ENCODE measurements around the gene ALOX15B. TPM values are rescaled to one million over a fixed set of nuclear protein-coding genes. Genes with fewer than 3 reads are reported as not detected.
"Not testable (repeated sequence)": the region's sequence is repeated elsewhere in the genome, so short reads cannot be mapped to it uniquely, and the experiment has no call there.

ALOX15B gene
- total RNA-seq, 1 donor: under 0.01 TPM

GRCh38 chr17:8020776-8021564 is 17.9 kb upstream of the ALOX15B start:
- Histone ChIP-seq H4K20me1 (ENCODE audit: insufficient read depth, low read length) (no peaks in the 10 kb centered on the region), H3K4me2 (ENCODE audit: insufficient read depth, low read length) (no peak overlapping the region), H3K9me3 (ENCODE audit: low read depth, low read length) (no peaks in the 10 kb centered on the region), H2AFZ (ENCODE audit: low read length) (no peak overlapping the region), H3K36me3 (ENCODE audit: insufficient read depth, low read length) (no peaks in the 10 kb centered on the region), H3K27me3 (ENCODE audit: insufficient read depth, low read length) (peaks cover 3% of the 10 kb centered on the region), H3K4me3 (ENCODE audit: insufficient read depth, low read length) (no peak overlapping the region), H3K79me2 (ENCODE audit: insufficient read depth, low read length) (no peaks in the 10 kb centered on the region), H3K27ac (ENCODE audit: low read depth, low read length) (no peak overlapping the region), H3K4me1 (ENCODE audit: insufficient read depth, low read length) (peaks cover 14% of the 10 kb centered on the region)
- TF ChIP-seq, protein P1, sequence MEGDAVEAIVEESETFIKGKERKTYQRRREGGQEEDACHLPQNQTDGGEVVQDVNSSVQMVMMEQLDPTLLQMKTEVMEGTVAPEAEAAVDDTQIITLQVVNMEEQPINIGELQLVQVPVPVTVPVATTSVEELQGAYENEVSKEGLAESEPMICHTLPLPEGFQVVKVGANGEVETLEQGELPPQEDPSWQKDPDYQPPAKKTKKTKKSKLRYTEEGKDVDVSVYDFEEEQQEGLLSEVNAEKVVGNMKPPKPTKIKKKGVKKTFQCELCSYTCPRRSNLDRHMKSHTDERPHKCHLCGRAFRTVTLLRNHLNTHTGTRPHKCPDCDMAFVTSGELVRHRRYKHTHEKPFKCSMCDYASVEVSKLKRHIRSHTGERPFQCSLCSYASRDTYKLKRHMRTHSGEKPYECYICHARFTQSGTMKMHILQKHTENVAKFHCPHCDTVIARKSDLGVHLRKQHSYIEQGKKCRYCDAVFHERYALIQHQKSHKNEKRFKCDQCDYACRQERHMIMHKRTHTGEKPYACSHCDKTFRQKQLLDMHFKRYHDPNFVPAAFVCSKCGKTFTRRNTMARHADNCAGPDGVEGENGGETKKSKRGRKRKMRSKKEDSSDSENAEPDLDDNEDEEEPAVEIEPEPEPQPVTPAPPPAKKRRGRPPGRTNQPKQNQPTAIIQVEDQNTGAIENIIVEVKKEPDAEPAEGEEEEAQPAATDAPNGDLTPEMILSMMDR (IDR thresholded peaks at IDR 0.05; ENCODE audit: extremely low read depth, low read depth, low read length): no peak
- no peak for DNase-seq (ENCODE audit: insufficient read length, low spot score, missing footprints)

DNA sequence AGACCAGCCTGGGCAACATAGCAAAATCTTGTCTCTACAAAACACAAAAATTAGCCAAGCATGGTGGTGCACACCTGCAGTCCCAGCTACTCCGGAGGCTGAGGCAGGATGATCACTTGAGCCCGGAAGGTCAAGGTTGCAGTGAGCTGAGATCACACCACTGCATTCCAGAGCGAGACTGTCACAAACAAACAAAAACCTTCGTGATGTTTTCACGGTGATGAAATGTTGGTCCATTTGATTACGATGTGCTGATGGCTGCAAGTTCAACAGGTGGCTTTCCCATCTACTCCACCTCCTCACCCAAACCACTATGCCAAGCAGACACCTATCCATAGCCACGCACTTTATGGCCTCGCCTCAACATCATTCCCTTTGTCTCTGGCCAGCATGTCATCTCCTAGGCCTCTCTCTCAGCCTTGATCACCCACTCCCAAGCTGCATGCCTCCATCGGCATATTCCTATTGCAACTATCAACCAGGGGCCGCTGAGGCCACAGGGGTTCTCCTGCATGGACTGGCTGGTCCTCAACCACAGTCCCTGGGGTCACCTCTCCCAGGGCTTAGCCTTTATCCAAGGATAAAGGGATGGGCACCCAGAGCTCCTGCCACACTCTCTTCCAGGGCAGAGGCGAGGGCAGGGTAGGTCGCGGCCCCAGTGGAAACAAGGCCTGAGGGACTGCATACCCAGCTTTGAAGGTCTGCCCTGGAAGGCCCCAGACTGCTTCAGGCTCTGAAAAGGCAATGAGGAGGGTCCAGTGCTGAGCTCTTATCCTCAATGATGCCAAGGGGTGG is 17.1 kb upstream of the ALOX15B start:
- H4K20me1 ChIP-seq (ENCODE audit: insufficient read depth, low read length): no peaks in the 10 kb centered on the region
- H3K27ac ChIP-seq (ENCODE audit: low read depth, low read length): no peak overlapping the region
- no peak overlapping the region for H3K4me3 ChIP-seq (ENCODE audit: insufficient read depth, low read length)
- H2AFZ ChIP-seq (ENCODE audit: low read length): no peak overlapping the region
- H3K27me3 ChIP-seq (ENCODE audit: insufficient read depth, low read length): peaks cover 9% of the 10 kb centered on the region
- no peaks in the 10 kb centered on the region for H3K9me3 ChIP-seq (ENCODE audit: low read depth, low read length)
- no peak for DNase-seq (ENCODE audit: insufficient read length, low spot score, missing footprints)
- H3K79me2 ChIP-seq (ENCODE audit: insufficient read depth, low read length): no peaks in the 10 kb centered on the region
- H3K4me1 ChIP-seq (ENCODE audit: insufficient read depth, low read length): peaks cover 11% of the 10 kb centered on the region
- no peak overlapping the region for H3K4me2 ChIP-seq (ENCODE audit: insufficient read depth, low read length)
- no peaks in the 10 kb centered on the region for H3K36me3 ChIP-seq (ENCODE audit: insufficient read depth, low read length)
- TF ChIP-seq, protein P1 (IDR thresholded peaks at IDR 0.05; ENCODE audit: extremely low read depth, low read depth, low read length): no peak

- Histone ChIP-seq H3K4me2 (ENCODE audit: insufficient read depth, low read length) (no peak overlapping the region), H3K4me3 (ENCODE audit: insufficient read depth, low read length) (no peak overlapping the region), H3K36me3 (ENCODE audit: insufficient read depth, low read length) (no peaks in the 10 kb centered on the region), H3K27ac (ENCODE audit: low read depth, low read length) (no peak overlapping the region), H3K79me2 (ENCODE audit: insufficient read depth, low read length) (no peaks in the 10 kb centered on the region), H4K20me1 (ENCODE audit: insufficient read depth, low read length) (no peaks in the 10 kb centered on the region), H3K9me3 (ENCODE audit: low read depth, low read length) (no peaks in the 10 kb centered on the region), H3K4me1 (ENCODE audit: insufficient read depth, low read length) (peaks cover 11% of the 10 kb centered on the region), H3K27me3 (ENCODE audit: insufficient read depth, low read length) (peaks cover 16% of the 10 kb centered on the region), H2AFZ (ENCODE audit: low read length) (no peak overlapping the region)
- TF ChIP-seq, protein P1 (IDR thresholded peaks at IDR 0.05; ENCODE audit: extremely low read depth, low read depth, low read length): no peak
- peak; percentile 50 for DNase-seq (ENCODE audit: insufficient read length, low spot score, missing footprints)
Measured at GRCh38 chr17:8022360-8023003, 16.4 kb upstream of the ALOX15B start.

GRCh38 chr17:8024161-8024560 is 14.7 kb upstream of the ALOX15B start:
- not testable (repeated sequence) for H3K4me2 ChIP-seq (ENCODE audit: insufficient read depth, low read length); DNase-seq (ENCODE audit: insufficient read length, low spot score, missing footprints); H3K4me1 ChIP-seq (ENCODE audit: insufficient read depth, low read length); H2AFZ ChIP-seq (ENCODE audit: low read length); H3K9me3 ChIP-seq (ENCODE audit: low read depth, low read length); H3K36me3 ChIP-seq (ENCODE audit: insufficient read depth, low read length); H3K27ac ChIP-seq (ENCODE audit: low read depth, low read length); H4K20me1 ChIP-seq (ENCODE audit: insufficient read depth, low read length); H3K79me2 ChIP-seq (ENCODE audit: insufficient read depth, low read length); H3K4me3 ChIP-seq (ENCODE audit: insufficient read depth, low read length)
- peaks cover 16% of the 10 kb centered on the region for H3K27me3 ChIP-seq (ENCODE audit: insufficient read depth, low read length)

All from osteoblast (primary cell).